HUDEP-2 (cell line): ENCODE results near the gene WDR64.

Source experiments
- DNase-seq, 76 experiments: peaks; one replicate each; lab custom pipeline; 2025; ENCODE audit not compliant: unreplicated experiment in 76 of 76; lab: John Stamatoyannopoulos, UW

Gene WDR64

DNA sequence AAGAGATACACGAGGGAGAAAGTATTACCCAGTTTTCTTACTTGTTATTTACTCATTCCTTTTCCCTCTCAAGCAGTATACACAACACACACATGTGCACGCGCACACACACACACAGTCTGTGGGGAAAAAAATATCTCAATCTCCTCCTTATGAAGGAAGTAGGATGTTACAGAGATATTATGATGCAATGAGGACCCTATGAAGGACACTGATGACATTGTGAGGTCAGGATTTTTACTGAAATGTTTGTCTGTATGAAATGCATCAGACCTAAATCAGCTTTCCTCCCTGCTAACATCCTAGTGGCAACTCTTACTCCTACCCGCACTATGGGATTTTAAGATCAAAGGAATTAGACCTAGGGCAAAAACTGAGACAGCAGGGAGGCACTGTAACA lies at the start of gene WDR64:
Gene WDR64, plus strand, starts transcription at position 270 of the 400 bp plus-strand sequence. CDS start 204 bp downstream, outside the sequence.
- no peak for DNase-seq

DNA sequence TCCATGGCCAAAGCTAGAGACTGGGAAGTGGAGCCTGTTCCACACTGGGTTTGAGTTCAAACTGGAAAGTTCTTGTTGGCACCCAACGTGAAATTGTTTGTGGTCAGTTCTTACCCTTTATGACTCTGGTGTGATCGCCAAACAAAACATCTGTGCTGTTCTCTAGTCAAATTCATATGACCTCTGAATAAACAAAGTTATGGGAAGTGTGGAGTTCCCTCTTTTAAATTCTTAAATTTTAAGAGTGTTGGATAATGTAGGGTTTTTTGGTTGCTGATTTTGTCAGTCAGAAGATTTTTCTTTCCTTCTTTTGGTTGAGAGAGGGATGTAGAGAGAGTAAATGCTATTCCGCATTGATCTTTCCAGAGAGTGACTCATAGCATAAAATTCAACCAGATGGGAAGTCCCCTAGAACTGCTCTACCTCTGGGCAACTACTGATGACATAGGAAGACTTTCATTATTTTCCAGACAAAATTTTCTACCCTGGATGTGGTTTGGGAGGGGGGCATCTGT lies 48.3 kb upstream of the WDR64 start:
- no peak for DNase-seq

DNA sequence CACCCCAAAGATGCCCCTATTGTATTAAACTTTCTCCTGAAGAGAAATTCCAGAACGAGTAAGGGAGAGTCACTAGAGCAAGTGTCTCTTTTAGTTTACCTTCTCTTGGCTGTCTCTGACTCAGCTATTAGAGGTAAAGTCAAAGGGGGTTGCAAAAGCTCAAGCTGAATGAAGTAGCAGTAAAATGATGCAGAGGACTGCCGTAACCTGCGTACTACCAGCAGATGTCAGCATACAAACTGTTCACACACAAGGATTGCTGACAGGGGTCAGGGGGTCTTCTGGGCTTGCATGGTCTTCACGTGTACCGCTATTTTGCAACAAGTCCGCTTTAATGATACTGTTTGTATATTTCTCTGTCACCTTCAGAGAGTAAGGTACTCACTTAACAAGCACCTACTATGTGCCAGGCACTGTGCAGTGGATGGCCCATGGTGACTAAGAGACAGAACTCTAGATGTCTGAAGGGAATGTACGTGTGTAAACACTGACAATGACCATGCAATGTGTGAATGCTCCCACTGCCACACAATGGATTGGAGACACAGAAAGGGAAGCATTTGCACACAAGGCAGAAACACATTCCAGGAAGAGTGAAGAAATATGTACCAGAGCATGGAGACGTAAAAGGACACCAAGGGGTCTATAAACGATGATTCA lies 46.8 kb upstream of the WDR64 start:
- DNase-seq = no peak

DNA sequence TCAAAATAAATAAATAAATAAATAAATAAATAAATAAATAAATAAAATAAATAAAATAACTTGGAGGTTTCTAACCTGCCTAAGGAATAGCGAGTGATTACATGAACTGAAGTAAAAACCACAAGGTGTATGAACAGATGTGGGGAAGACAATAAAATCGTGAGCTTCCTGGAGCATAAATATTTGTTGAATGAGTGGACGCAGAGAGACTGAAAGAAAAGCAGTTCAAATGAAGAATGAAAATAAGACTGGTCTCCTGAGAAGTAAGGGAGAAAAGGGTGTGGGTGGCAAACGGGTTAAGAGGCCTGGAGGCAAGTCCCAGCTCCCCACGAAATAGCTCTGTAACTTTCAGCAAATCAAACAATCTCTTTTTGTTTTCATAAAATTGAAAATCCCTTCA lies 45.5 kb upstream of the WDR64 start:
- no peak for DNase-seq

DNA sequence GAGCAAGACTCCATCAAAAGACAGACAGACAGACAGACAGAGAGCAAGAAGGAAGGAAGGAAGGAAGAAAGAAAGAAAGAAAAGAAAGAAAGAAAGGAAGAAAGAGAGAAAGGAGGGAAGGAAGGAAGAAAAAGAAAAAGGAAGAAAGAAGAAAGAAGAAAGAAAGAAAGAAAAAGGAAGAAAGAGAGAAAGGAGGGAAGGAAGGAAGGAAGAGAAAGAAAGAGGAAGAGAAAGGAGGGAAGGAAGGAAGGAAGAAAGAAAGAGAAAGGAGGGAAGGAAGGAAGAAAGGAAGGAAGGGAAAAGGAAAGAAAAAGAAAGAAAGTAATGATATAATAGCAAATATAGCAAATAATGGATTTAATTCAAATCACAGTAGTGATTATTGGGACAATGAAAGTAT lies 44.6 kb upstream of the WDR64 start:
- no peak for DNase-seq

DNA sequence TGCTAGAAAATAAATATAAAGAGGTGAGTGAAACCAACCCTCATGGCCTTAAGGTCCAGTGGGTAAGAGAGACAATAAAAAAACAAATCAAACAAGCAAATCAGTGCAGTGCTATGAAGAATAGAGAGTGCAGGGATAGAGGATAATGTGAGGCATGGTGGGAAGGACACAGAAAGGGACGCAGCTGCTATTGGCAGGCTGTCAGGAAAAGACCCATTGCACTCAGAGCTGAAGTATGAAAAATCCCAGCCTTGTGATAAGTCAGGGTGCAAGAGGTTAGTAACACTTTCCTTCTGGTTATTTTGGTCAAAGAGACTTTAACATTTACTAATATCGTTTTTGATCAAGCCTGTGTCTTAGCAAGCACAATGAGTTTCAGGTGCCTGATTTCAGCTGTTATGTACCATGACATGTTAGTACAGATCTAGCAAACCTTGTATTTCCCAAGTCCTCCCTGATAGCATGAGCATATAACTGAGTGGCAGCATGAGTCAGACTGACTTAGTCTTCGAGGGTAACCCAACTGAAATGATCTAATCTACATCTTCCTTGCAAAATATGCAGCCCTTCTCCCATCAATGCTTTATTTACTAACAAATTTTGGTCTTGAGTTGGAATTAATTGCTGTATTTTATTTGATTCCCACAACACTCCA lies 43.6 kb upstream of the WDR64 start:
- DNase-seq = peak in 2 of 76 experiments; percentile 4 to 19

DNA sequence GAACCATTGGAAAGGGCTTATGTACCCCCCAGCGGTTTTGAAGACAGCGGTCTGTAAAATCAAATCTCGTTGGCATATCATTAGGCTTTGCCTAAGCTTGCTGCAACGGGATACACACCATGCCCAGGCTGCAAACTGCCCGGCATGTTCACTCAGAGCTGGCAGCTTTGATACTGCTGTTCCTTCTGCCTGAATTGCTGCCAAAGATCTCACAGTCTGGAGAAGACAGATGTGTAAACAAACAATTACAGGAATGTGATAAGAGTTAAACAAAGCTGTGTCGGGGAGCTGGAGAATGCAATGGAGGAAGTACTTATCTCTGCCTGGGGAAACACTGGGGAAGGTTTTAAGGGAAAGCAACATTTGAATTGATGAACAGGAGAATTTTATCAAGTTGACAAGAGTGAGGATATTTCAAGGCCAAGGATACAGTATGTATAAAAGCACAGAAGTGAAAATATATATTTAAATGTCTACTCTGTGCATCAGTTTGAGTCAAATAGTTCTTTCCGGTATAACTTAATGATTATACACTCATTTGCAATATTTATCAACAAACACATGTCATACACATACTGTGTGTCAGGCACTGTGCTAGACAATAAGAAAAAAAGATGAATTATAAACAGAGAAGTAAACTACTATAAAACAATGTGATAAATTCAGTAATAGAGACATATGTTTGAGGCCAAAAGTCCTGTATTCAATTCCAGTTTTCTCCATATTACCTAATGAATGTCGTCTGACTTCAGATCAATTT lies 41.8 kb upstream of the WDR64 start:
- peak in 39 of 76 experiments; percentile 6 to 70 (median 26) for DNase-seq

DNA sequence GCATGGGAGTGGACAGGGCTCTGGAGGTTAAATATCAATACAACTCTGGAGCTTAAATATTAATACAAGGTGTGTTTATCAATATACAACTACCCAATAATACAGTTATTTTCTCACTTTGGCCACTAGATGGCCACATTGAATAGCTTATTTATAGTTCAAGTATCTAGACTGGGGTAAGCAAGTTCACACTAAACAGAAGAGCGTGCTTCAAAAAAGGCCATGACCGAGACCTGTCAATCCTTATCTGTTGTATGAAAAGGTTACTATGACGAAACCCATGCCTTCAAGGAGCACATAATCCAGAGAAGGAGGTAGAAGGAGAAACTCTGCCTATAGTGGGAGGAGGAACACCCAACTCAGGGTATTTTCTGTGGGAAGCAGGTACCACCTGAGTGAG lies 41.0 kb upstream of the WDR64 start:
- DNase-seq = peak in 36 of 76 experiments; percentile 3 to 74 (median 51)

DNA sequence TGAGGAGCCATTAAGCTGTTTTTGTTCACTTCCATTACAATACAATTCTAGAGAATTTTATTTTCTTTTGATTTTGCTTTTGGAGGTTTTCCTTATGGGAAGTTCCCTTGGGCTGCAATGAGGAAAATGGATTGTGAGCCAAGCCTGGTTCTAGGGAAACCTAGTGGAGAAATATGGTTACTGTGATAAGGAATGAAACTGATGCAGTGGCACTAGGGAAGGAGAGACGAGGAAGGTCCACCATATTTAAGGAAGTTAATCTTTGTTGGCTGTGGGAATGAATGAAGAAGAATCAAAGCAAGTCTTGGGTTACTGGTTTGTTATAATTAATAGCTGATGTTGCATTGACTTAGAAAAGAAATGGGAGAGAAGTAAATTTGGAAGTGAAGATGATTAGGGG lies 40.3 kb upstream of the WDR64 start:
- no peak for DNase-seq

DNA sequence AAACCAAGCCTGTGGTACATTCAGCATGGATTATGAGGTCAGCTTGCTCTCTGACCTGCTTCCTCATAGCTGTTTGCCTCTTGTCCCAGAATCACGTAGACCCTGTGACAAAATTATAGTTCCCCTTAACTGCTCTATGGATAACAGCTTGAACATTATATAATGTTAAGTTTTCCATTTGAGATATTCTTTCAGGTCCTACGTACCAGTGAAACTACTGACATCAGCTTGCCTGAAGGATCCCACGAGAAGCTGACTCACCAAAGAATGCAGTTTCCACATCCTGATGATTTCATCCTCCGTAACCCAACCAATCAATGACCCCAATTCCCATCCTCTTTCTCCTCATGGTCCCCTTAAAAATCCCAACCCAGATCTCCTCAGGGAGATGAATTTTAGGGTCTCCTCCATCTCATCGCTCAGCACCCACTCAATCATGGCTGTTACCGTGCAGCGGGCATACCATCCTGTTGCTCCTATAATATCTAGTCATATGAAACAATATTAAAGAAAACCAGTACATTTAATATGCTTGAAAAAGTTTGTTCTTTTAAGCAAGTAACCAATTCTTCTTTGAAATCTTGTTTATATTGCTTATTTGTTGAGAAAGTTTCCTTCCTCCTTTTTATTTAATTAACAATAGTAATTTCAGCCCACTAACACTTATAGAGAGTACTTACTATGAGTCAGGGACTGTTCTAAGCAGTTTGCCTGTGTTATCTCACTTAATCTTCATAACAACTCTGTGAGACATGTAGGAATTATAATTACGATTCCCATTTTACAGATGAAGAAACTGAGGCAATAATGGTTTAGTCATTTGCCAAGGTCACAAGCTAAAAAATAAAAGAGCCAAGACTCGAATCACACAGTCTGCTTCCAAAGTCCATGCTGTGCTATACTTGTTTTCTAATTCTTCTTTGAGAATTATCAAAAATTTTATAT lies 39.3 kb upstream of the WDR64 start:
- DNase-seq = no peak

DNA sequence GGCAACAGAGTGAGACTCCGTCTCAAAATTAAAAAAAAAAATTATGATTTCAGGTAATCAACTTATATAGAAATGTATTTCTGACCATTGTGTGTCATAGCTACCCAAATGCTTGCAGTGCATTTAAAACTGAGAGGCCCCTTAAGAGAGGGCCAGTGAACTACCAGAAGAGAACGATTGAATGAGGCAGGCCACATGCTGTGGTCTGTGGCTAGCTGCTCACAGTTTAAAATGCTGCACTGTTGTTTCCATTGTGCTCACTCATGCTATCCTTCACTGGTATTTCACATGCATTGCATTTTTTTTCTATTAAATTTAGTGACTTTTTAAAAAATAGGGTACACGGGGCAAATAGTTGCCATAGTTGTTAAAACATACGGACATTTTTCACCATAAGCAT lies 37.9 kb upstream of the WDR64 start:
- DNase-seq = no peak

DNA sequence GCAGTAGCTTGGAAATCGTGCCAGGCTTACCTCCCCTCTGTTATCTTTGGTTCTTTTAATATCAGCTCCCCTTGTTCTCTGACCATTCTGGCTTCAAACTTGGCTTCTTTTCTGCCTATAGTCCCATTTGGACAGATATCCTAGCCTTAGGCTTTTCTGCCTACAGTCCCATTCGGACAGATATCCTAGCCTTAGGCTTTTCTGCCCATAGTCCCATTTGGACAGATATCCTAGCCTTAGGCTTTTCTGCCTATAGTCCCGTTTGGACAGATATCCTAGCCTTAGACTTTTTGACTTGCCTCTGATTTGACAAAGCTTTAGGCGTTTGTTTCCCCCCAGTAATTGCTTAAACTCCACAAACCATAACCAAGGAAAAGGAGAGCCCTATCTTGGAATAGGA lies 37.5 kb upstream of the WDR64 start:
- no peak for DNase-seq

DNA sequence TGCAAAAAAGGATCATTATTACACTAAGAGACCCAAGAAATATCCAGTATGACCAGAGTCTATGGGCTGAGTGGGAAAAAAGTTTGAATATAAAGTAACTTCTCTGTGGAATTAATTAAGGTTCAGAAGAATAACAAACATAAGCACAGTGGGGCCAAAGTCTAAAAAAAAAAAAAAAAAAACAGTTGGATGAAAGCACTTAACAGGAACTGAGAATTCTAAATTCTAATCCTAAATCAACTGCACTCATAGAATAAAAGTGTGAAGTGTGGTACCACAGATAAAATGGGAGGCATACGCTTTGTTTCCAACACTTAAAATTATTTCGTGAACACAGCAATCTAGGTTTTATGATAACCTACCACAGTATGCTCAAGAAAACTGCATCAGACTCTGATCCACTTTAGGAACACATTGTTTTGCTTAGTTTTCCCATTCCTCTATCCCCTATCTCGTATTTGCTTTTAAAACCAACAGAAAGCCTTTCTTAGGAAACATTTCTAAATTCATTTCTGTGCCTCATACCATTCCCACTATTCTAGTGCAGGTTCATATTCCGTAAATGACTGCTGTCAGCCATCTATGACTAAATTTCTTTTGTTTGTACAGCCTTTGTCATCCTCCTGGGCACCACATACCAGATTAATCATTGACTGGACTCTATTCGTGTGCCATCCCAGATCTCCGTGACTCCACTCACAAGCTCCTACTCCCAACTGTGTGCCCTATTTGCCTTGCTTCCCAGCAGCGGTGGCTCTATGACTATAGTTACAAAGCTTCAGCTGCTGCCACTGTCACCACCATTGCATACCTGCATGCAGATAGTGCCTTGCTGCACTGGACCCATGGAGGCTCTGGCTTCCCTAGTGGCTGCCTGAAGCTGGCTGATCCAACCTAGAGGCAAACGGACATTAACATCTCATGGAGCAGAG lies 36.8 kb upstream of the WDR64 start:
- DNase-seq = no peak

DNA sequence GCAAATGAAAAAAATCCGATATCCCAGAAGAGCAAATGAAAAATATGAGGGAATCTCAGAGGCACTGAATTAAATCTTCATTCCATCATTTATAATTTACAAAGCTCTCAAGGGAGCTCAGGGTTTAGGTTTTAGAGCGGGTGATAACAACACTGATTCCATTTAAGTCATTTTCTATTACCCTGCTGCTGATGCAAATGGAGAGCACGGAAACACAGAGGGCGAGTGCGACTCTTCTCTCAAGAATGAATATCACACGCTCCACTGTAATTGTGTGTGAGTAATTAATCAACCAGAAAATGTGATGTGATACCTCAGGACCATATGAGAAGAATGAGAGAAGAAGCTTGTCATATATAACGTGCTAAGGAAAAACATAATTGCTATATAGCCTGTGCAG lies 34.7 kb upstream of the WDR64 start:
- DNase-seq = no peak

DNA sequence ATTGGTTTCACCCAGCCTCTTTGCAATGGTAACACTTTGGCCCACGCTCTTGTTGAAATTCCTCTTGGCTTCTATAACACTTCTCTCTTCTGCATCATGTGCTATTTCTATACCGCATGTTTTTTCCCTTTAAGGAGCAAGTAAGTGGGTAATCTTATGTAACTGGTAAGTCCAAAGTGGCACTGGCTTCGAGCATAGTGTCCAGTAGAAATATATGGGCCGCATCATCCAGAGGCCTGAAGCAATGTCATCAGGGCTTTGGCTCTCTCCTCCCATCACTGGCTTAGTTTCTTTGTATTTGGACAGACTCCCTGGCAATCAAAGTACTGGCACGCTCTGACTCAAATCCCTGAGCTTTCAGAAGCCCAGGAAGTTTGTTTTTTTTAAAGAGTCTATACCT lies 29.4 kb upstream of the WDR64 start:
- DNase-seq = no peak

DNA sequence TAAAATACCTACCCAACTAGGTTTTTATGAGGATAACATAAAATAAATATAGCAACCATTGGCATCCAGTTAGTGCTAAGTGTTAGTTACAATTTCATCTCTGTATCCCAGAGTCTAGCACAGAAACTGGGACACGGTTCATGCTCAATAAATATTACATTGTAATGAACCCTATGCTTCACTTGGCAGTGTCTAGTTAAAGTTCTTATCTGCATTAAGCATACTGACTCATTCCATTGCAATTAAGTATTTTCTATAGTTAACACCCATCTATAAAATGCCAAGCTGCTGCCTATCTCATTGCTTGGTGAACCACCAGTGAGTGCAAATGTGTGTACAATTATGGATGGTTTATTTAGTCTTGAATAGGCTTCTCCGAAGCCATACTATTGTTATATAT lies 27.1 kb upstream of the WDR64 start:
- DNase-seq = peak in 9 of 76 experiments; percentile 12 to 58 (median 36)

DNA sequence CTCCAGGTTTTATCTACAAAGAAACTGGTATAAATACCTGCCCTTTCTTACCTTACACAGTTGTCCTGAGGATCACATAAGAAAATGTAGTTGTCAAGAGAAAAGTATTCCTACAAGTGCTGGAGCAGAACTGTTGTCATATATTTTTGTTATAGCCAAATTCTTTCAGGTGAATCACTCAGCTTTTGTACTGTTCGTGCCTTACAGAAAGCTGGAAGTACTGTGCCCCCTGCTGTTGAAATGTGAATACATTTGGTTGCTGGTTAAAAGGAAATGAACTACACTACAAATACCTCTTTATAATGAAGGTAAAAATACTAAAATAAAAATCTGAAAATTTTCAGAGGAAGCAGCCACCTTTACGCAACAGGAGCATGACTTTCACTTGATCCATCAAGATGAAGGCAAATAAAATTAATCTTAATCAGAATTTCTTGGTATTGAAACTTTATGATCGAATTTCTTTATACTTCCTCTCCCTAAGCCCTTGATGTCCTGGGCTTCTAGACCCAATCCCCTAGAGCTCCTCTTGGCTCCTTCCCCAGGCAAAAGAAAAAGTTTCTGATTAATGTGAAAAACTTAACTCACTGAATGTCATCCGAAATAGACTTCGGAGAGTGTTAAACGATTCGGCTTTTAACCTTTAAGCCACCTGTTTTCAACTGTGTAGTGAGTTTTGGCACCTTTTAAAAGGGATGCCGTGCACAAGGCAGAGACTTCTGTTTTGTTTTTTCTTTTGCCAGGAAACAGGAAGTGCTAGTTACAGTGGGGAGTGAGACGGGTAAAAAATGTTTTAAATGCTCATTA lies 24.4 kb upstream of the WDR64 start:
- peak in 24 of 76 experiments; percentile 8 to 60 (median 34) for DNase-seq

DNA sequence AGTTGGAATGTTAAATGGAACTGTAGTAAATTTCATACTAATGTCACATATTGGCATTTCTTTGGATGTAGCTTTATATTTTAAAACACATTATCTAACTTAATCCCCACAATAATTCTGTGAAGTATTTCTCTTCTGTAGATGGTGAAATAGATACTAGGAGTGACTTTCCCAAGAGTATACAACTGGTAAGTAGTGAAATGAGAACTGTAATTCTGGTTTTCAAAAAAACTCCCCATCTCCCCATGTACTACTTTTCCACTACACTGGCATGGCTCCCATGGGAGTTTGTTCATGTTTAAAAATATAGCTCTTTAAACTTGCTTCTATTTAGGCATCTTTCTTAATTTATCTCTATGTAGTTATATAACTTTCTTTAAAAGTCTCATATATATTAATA lies 22.1 kb upstream of the WDR64 start:
- DNase-seq = no peak

DNA sequence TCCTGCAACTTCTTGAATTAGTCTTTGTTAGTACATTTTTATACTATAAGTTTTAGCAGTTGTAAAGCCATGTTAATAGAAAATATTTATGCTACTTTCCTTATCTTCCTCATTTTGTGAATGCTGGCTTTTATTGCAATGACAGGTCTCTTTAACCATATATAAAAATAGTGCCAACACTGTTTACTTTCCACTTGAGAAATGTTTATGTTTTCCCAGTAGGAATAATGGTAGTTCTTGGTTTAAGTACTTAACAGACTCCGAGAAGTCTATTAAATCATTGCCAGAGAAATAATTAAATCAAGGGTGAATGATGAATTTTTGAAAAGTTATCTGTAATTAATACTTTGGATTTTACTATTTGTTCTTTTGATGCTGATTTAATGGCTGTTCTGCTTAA lies 21.6 kb upstream of the WDR64 start:
- DNase-seq = no peak
